ENCODE measurements around the gene TSPEAR.
A peak's percentile ranks its signal among the peaks of the same experiment; 100 is the strongest.

TSPEAR gene

GRCh38 chr21:44524414-44525371 lies 186.7 kb downstream of the TSPEAR start:
- DNase-seq = peak; percentile 22

DNA sequence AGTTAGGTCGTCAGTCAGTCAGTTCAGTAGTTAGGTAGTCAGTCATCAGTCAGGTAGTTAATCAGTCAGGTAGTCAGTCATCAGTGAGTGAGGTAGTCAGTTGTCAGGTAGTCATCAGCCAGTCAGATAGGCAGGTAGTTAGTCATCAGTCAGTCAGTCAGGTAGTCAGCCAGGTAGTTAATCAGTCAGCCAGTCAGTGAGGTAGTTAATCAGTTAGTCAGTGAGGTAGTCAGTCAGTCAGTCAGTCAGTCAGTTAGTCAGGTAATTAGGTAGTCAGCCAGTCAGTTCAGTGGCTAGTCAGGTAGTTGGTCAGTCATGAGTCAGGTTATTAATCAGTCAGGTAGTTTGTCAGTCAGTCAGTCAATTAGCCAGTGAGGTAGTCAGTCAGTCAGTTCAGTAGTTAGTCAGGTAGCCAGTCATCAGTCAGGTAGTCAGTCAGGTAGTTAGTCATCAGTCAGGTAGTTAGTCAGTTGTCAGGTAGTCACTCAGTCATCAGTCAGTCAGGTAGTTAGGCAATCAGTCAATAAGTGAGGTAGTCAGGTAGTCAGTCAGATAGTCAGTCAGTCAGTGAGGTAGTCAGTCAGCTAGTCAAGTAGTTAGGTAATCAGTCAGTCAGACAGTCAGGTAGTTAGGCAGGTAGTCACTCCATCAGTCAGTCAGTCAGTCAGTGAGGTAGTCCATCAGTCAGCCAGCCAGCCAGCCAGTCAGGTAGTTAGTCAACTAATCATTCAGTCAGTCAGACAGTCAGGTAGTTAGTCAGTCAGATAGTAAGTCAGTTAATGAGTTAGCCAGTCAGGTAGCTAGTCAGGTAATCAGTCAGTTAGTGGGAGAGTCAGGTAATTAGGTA lies 187.6 kb downstream of the TSPEAR start:
- DNase-seq = no peak

GRCh38 chr21:44522753-44523204 lies 188.6 kb downstream of the TSPEAR start:
- no peak for DNase-seq

DNA sequence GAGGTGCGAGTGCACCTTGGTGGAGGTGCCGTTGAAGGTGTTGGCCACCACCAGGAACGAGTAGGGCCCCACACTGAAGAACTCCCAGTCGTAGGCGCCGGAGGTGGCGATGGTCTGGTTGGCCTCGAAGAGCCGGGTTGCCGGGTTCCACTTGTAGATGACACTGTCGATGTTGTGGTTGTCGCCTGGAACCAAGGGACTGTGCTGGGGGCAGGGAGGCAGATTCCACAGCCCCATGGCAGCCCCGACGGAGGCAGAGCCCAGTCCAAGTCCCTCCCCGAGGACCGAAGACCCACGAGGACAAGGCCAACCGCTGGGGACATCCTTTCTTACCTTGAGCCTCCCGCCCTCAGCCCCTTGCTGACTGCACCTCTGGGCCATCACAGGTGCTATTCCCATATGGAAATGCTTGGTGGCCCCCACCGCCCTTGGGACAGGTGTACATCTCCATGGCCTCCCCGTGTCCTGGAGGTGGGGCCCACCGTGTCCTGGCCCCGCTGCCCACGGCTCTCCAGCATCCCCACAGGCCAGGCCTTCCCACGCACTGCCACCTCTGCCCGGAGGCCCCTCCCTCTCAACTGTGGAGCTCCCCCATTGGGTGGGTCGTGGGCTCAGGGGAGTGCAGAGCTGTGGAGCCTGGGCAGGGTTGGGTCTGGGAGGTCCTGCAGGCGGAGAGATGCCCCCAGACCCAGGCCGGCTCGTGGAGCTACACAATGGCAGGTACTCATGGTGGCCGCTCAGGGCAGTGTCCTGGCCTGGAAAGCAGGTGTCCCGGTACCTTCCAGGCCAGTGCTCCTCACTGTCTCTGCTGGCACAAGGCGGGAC lies 189.2 kb downstream of the TSPEAR start:
- DNase-seq = peak; percentile 28

DNA sequence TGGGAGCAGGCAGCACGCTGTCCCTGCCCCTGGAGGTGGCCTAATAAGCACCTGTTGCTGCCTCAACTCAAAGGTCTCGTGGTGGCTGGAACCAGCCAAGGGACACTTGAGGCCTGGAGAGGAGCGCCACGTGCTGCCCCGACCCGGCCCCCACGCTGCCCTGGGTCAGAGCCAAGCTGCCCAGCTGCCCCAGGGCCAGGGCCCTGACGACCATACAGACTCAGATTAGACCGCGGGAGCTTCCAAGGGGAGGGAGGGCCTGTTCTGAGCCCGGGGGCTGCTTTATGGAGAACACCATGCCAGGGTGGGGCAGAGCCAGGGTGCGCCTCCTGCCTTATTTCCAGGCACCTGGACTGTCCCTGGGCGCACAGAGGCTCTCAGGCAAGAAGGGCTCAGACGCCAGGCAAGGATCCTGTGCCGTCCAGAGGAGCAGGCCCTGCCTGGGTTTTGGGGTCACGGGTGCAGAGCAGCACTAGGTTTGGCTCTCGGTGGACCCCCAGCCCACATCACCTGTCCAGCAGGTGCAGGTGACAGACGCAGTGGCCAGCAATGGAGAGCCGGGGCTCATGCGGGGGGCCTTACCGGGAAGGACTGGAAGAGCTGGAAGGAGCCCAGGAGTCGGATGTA lies 190.0 kb downstream of the TSPEAR start:
- peak; percentile 21 for DNase-seq

DNA sequence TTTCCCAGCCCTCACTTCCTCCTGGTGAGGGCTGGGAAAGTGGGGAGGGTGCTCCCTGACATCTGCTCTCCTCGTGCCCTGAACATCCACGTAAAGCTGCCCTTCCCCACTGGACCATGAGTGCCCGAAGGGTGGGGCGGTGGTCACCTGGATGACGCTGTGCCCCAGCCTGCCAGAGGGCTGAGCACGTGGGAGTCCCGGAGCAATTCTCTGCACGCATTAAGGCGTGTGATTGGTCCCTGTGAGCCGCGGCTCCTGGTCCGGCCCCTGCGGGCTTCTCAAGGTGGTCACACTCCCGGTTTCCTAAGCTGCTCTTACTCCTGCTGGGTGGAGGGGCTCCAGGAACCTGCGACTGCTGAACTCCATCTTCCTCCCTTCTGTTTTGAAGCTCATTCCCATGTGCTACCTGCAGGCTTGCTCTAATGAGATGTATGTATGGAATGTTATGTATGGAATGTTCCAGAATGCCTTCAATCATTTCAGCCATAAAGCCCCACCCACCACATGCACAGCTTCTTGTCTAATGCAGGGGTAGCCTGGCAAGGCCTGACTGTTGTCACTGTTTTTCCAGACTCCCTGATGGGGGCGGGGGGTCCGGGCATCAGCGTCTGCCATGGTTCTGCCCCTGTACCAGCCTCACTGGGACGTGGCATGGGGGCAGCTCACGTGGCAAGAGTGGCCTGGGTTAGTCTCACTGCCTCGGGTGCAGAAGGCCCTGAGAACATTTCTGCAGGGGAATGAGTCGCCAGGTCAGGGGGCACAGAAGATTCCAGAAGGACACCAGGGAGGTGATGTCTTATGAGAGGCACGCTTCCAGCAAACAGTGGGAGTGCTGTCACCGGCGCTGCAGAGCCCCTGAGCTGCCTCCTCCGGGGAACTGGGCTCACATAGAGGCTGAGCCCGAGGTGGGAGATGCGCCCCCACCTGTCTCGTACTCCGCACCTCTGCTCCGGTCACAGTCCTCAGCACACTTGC lies 190.8 kb downstream of the TSPEAR start:
- no peak for DNase-seq

- DNase-seq = no peak
These were observed 191.7 kb downstream of the TSPEAR start for GRCh38 chr21:44519346-44520325.

DNA sequence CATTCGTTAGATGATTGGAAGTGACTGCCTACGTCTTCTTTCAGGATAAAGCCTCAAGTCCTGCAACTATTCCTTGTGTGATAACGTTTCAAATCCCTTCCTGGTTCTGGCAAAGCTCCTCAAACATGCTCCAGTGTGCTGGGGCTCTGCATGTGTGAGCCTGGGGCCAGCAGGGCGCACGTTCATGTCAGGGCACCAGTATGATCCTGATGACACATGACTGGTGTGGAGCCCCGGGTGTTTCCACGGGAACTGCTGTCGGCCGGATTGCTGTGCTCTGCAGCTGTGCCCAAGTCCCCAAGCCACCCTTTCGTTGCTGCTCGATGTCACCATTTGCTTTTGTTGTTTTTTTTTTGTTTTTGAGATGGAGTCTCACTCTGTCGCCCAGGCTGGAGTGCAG lies 192.7 kb downstream of the TSPEAR start:
- DNase-seq = no peak

- DNase-seq = peak; percentile 78
These were observed 194.0 kb downstream of the TSPEAR start for GRCh38 chr21:44517175-44517899.

DNA sequence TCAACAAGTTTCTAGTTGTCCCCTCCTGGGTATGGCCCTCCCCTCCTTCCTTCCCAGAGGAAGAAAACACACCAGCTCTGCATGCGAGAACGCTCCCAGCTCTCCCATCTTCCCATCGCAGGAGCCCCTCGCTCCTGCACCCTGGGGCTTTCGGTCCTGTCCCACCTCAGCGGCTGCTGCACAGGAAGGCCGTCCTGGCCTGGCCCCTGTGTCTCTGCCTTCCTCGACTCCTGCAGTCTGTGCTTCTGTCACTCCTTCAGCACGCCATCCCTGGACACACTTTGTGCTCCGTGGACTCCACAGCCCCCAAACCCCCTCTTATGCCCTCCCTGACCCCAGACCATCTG lies 194.6 kb downstream of the TSPEAR start:
- DNase-seq = no peak

GRCh38 chr21:44516342-44516741 lies 195.0 kb downstream of the TSPEAR start:
- no peak for DNase-seq

GRCh38 chr21:44515359-44516165 lies 195.8 kb downstream of the TSPEAR start:
- no peak for DNase-seq

- no peak for DNase-seq
These were observed 196.5 kb downstream of the TSPEAR start for GRCh38 chr21:44514746-44515358.

DNA sequence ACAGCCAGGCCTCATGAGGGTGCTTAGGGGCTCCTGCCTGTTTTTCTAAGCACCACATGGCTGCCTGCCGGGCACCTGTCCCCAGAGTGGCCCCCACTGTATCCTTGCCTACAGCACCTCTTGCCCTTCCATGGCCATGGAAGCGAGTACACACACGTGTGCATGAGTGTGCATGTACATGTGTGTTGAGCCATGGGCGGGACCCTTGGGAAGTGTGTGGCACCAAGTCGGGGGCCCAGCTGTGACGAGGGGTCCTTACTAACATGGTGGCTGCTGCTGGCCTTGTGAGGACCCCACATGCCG lies 197.2 kb downstream of the TSPEAR start:
- DNase-seq = no peak

GRCh38 chr21:44513389-44514217 lies 197.8 kb downstream of the TSPEAR start:
- DNase-seq = no peak

- DNase-seq = no peak
These were observed 198.6 kb downstream of the TSPEAR start for GRCh38 chr21:44512496-44513388.
